GM23248 (cell line): Measurements from ENCODE around the gene AMPH. TPM values are rescaled to one million over a fixed set of nuclear protein-coding genes. Genes with fewer than 3 reads are reported as not detected.
A peak's percentile ranks its signal among the peaks of the same experiment; 100 is the strongest.

Source experiments
- DNase-seq: peaks from one replicate; pipeline ENCODE4 v3.0.0-alpha.2; 2015
- H2AFZ ChIP-seq: fragments of 200-600 bp; sonication (generic); 2 replicates; pipeline ENCODE4 v1.6.1; 2016; ENCODE audit warnings: antibody characterized with exemption
- H3F3A ChIP-seq: fragments of 200-600 bp; sonication (generic); 2 replicates; pipeline ENCODE4 v1.6.1; 2016; ENCODE audit warnings: mild to moderate bottlenecking, antibody characterized with exemption, mixed run types; ENCODE audit not compliant: insufficient read depth
- H3K27ac ChIP-seq: fragments of 200-600 bp; sonication (generic); 2 replicates; pipeline ENCODE4 v1.5.1; 2016; ENCODE audit warnings: mild to moderate bottlenecking
- H3K27me3 ChIP-seq: fragments of 200-600 bp; sonication (generic); replicated peaks from 2 replicates; pipeline ENCODE4 v1.6.1; 2016; ENCODE audit warnings: mild to moderate bottlenecking; ENCODE audit not compliant: insufficient read depth
- H3K36me3 ChIP-seq: fragments of 200-600 bp; sonication (generic); 2 replicates; pipeline ENCODE4 v1.6.1; 2016; ENCODE audit warnings: low read depth, mild to moderate bottlenecking
- H3K4me1 ChIP-seq: fragments of 200-600 bp; sonication (generic); 2 replicates; pipeline ENCODE4 v1.6.1; 2016; ENCODE audit warnings: mild to moderate bottlenecking; ENCODE audit not compliant: insufficient read depth
- H3K4me2 ChIP-seq: fragments of 200-600 bp; sonication (generic); one replicate; pipeline ENCODE4 v1.6.1; 2016; ENCODE audit warnings: mild to moderate bottlenecking; ENCODE audit not compliant: unreplicated experiment
- H3K4me3 ChIP-seq: fragments of 200-600 bp; sonication (generic); 2 replicates; pipeline ENCODE4 v1.5.1; 2016; ENCODE audit warnings: mild to moderate bottlenecking
- H3K79me2 ChIP-seq: fragments of 200-600 bp; sonication (generic); 2 replicates; pipeline ENCODE4 v1.6.1; 2016; ENCODE audit warnings: mild to moderate bottlenecking; ENCODE audit not compliant: insufficient read depth
- H3K9ac ChIP-seq: fragments of 200-600 bp; sonication (generic); 2 replicates; pipeline ENCODE4 v1.6.1; 2016; ENCODE audit warnings: mild to moderate bottlenecking
- H3K9me2 ChIP-seq: fragments of 200-600 bp; sonication (generic); 2 replicates; pipeline ENCODE4 v1.6.1; 2016; ENCODE audit warnings: mixed run types, mild to moderate bottlenecking, moderate library complexity; ENCODE audit not compliant: insufficient read depth
- H3K9me3 ChIP-seq: fragments of 200-600 bp; sonication (generic); one replicate; pipeline ENCODE4 v1.6.1; 2017; ENCODE audit warnings: low read depth
- H4K20me1 ChIP-seq: fragments of 200-600 bp; sonication (generic); 2 replicates; pipeline ENCODE4 v1.6.0; 2016; ENCODE audit not compliant: insufficient read depth
- EZH2 ChIP-seq: fragments of 200-600 bp; sonication (generic); IDR thresholded peaks from 2 replicates; pipeline ENCODE4 v1.6.1; 2018; ENCODE audit warnings: antibody characterized with exemption, mild to moderate bottlenecking; ENCODE audit not compliant: insufficient read depth, poor library complexity, severe bottlenecking
- EZH2phosphoT487 ChIP-seq: fragments of 200-600 bp; sonication (generic); IDR thresholded peaks from 2 replicates; pipeline ENCODE4 v1.6.1; 2018; ENCODE audit warnings: antibody characterized with exemption, moderate library complexity, mild to moderate bottlenecking, low read depth; ENCODE audit not compliant: insufficient read depth
- WGBS, 2 experiments: methylation state at CpG; one replicate each; pipeline ENCODE4 v1.1.6; 2015 to 2017; ENCODE audit warnings: low lambda C conversion rate in 2 of 2, low coverage in 1 of 2; ENCODE audit errors: missing lambda C conversion rate in 2 of 2; 5-methylcytosine and 5-hydroxymethylcytosine counted together
- in situ Hi-C: fragments of 300-500 bp; cut with MboI; formaldehyde crosslinking; loops from 2 replicates; pipeline ENCODE4 v1.15.0; 2020
- polyA plus RNA-seq: library from polyadenylated mRNA; unstranded; fragments of >200 nt; fragmentation: Nextera tagmentation; extraction: Ambion mirVana; gene quantifications from 2 replicates; pipeline ENCODE4 v1.2.1, GENCODE V29; 2016
- total RNA-seq: library from RNA; depleted of rRNA; stranded (reverse); fragments of >200 nt; shearing (Covaris generic); gene quantifications from 2 replicates; pipeline ENCODE4 v1.2.3, GENCODE V29; 2014

AMPH gene
- total and polyA plus RNA-seq, 2 experiments from 2014 or later = 3.1 to 4.9 TPM

- no peaks in the 10 kb centered on the region for H3K36me3 ChIP-seq
- no peak overlapping the region for H3K9ac ChIP-seq
- H3K9me3 ChIP-seq = no peaks in the 10 kb centered on the region
- no peak overlapping the region for H2AFZ ChIP-seq
- no peaks in the 10 kb centered on the region; the same call in 1 of the 2 replicates for H3K4me1 ChIP-seq
- no peak overlapping the region for H3K4me2 ChIP-seq
- no peak for DNase-seq
- H3K9me2 ChIP-seq = no peaks in the 10 kb centered on the region
- WGBS, 2 experiments = 82 to 84% methylated on average over 3 of the region's 3 CpGs
- in situ Hi-C loops = no loop called here
- no peaks in the 10 kb centered on the region for H3K27me3 ChIP-seq
- H3K27ac ChIP-seq = no peak overlapping the region
- H3K79me2 ChIP-seq = no peaks in the 10 kb centered on the region
- H3F3A ChIP-seq = no peaks in the 10 kb centered on the region
- H3K4me3 ChIP-seq = no peak overlapping the region
- no peaks in the 10 kb centered on the region for H4K20me1 ChIP-seq
- no peak for TF ChIP-seq EZH2phosphoT487
- no peak for TF ChIP-seq EZH2
These were observed 217.4 kb downstream of the AMPH start for GRCh38 chr7:38413784-38414183.

GRCh38 chr7:38411404-38411803 is 219.8 kb downstream of the AMPH start:
- H3K4me2 ChIP-seq = no peak overlapping the region
- H3K36me3 ChIP-seq = no peaks in the 10 kb centered on the region
- 23 to 40% methylated on average over 1 of the region's 1 CpG for WGBS, 2 experiments
- H3K79me2 ChIP-seq = no peaks in the 10 kb centered on the region
- no peak for TF ChIP-seq EZH2phosphoT487
- no peak for TF ChIP-seq EZH2
- no peak overlapping the region for H3K4me3 ChIP-seq
- H3K9ac ChIP-seq = no peak overlapping the region
- no peaks in the 10 kb centered on the region for H3K9me3 ChIP-seq
- H3K9me2 ChIP-seq = no peaks in the 10 kb centered on the region
- H3K27me3 ChIP-seq = no peaks in the 10 kb centered on the region
- in situ Hi-C loops = no loop called here
- no peaks in the 10 kb centered on the region for H4K20me1 ChIP-seq
- H3F3A ChIP-seq = no peaks in the 10 kb centered on the region
- no peaks in the 10 kb centered on the region for H3K4me1 ChIP-seq
- H3K27ac ChIP-seq = no peak overlapping the region
- DNase-seq = peak; percentile 44
- no peak overlapping the region for H2AFZ ChIP-seq

GRCh38 chr7:38410056-38410455 is 221.1 kb downstream of the AMPH start:
- no peak overlapping the region for H3K4me3 ChIP-seq
- no peak overlapping the region for H3K9ac ChIP-seq
- no peak overlapping the region for H3K4me2 ChIP-seq
- in situ Hi-C loops = no loop called here
- DNase-seq = no peak
- H3K27me3 ChIP-seq = no peaks in the 10 kb centered on the region
- H3K4me1 ChIP-seq = no peaks in the 10 kb centered on the region
- no peaks in the 10 kb centered on the region for H3F3A ChIP-seq
- TF ChIP-seq EZH2 (no peak), EZH2phosphoT487 (no peak)
- no peaks in the 10 kb centered on the region for H4K20me1 ChIP-seq
- H3K27ac ChIP-seq = no peak overlapping the region
- 85 to 91% methylated on average over 2 of the region's 2 CpGs for WGBS, 2 experiments
- H3K9me3 ChIP-seq = no peaks in the 10 kb centered on the region
- H2AFZ ChIP-seq = no peak overlapping the region
- H3K9me2 ChIP-seq = no peaks in the 10 kb centered on the region
- H3K79me2 ChIP-seq = no peaks in the 10 kb centered on the region
- H3K36me3 ChIP-seq = no peaks in the 10 kb centered on the region

GRCh38 chr7:38409531-38409930 is 221.6 kb downstream of the AMPH start:
- Histone ChIP-seq H3K9me2 (no peaks in the 10 kb centered on the region), H3K27ac (no peak overlapping the region), H3K9ac (no peak overlapping the region), H3K79me2 (no peaks in the 10 kb centered on the region), H3K36me3 (no peaks in the 10 kb centered on the region), H3K4me1 (no peaks in the 10 kb centered on the region), H3K9me3 (no peaks in the 10 kb centered on the region), H3K4me3 (no peak overlapping the region), H2AFZ (no peak overlapping the region), H4K20me1 (no peaks in the 10 kb centered on the region), H3K27me3 (no peaks in the 10 kb centered on the region), H3F3A (no peaks in the 10 kb centered on the region), H3K4me2 (no peak overlapping the region)
- TF ChIP-seq EZH2 (no peak), EZH2phosphoT487 (no peak)
- in situ Hi-C loops = no loop called here
- 90% methylated on average over 6 of the region's 6 CpGs for WGBS, 2 experiments
- no peak for DNase-seq

- H3K27me3 ChIP-seq = no peaks in the 10 kb centered on the region
- H3F3A ChIP-seq = no peaks in the 10 kb centered on the region
- no peaks in the 10 kb centered on the region for H3K9me3 ChIP-seq
- H3K36me3 ChIP-seq = no peaks in the 10 kb centered on the region
- H3K4me1 ChIP-seq = no peaks in the 10 kb centered on the region
- 0 out of 2 replicates have a peak overlapping the region, but pooled peaks have one; percentile 21 for H2AFZ ChIP-seq
- no peak overlapping the region for H3K9ac ChIP-seq
- H3K9me2 ChIP-seq = no peaks in the 10 kb centered on the region
- H3K27ac ChIP-seq = no peak overlapping the region
- peak; percentile 75 for DNase-seq
- H3K4me3 ChIP-seq = no peak overlapping the region
- no peaks in the 10 kb centered on the region for H4K20me1 ChIP-seq
- TF ChIP-seq EZH2phosphoT487 = no peak
- no peak for TF ChIP-seq EZH2
- H3K79me2 ChIP-seq = no peaks in the 10 kb centered on the region
- in situ Hi-C loops = no loop called here
- WGBS, 2 experiments = 10 to 11% methylated on average over 9 of the region's 9 CpGs
- no peak overlapping the region for H3K4me2 ChIP-seq
These were observed 232.3 kb downstream of the AMPH start for GRCh38 chr7:38398725-38399321.
